ENCODE data around the gene PNO1.

GRCh38 chr2:68218343-68218901 lies 60.7 kb downstream of the PNO1 start:
- TF ChIP-seq, protein P1, sequence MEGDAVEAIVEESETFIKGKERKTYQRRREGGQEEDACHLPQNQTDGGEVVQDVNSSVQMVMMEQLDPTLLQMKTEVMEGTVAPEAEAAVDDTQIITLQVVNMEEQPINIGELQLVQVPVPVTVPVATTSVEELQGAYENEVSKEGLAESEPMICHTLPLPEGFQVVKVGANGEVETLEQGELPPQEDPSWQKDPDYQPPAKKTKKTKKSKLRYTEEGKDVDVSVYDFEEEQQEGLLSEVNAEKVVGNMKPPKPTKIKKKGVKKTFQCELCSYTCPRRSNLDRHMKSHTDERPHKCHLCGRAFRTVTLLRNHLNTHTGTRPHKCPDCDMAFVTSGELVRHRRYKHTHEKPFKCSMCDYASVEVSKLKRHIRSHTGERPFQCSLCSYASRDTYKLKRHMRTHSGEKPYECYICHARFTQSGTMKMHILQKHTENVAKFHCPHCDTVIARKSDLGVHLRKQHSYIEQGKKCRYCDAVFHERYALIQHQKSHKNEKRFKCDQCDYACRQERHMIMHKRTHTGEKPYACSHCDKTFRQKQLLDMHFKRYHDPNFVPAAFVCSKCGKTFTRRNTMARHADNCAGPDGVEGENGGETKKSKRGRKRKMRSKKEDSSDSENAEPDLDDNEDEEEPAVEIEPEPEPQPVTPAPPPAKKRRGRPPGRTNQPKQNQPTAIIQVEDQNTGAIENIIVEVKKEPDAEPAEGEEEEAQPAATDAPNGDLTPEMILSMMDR (IDR thresholded peaks at IDR 0.05) = no peak
- TF ChIP-seq POLR2A (IDR thresholded peaks at IDR 0.05) = no peak
